Subcutaneous adipose tissue (tissue), 4 donors: ENCODE measurements around the gene HERC4. TPM values are rescaled to one million over a fixed set of nuclear protein-coding genes. Genes with fewer than 3 reads are reported as not detected.

Experiments
- CTCF ChIP-seq: fragments of 450-650 bp; IDR thresholded peaks from one replicate; pipeline ENCODE4 v1.5.1; 2016; ENCODE audit warnings: low read depth, mild to moderate bottlenecking, control low read depth, antibody characterized with exemption, moderate library complexity
- total RNA-seq, 4 donors: library from RNA; depleted of rRNA; stranded (reverse); fragments of >200 nt; gene quantifications; one replicate each; pipeline ENCODE4 v1.1.0, GENCODE V29; 2016

Gene HERC4
- total RNA-seq, 4 donors from 2014 or later: 57.7 to 80.8 (median 75.2) TPM

GRCh38 chr10:67903581-67903980, 171.5 kb downstream of the HERC4 start:
- TF ChIP-seq CTCF: no peak

- no peak for TF ChIP-seq CTCF
These were observed 181.4 kb downstream of the HERC4 start for GRCh38 chr10:67893637-67894036.

- TF ChIP-seq CTCF: no peak
These were observed 190.0 kb downstream of the HERC4 start for GRCh38 chr10:67884842-67885670.

- TF ChIP-seq CTCF: no peak
These were observed 190.7 kb downstream of the HERC4 start, which contains the start of gene SIRT1 for GRCh38 chr10:67884313-67884841. TSS of gene SIRT1 (plus strand) at chr10:67884656. CDS start at chr10:67884722, 66 bp downstream.

GRCh38 chr10:67883710-67884312, 191.3 kb downstream of the HERC4 start:
- TF ChIP-seq CTCF: no peak

GRCh38 chr10:67878133-67878532, 196.9 kb downstream of the HERC4 start:
- TF ChIP-seq CTCF: no peak
